ENCODE data around the gene SMIM8.

DNA sequence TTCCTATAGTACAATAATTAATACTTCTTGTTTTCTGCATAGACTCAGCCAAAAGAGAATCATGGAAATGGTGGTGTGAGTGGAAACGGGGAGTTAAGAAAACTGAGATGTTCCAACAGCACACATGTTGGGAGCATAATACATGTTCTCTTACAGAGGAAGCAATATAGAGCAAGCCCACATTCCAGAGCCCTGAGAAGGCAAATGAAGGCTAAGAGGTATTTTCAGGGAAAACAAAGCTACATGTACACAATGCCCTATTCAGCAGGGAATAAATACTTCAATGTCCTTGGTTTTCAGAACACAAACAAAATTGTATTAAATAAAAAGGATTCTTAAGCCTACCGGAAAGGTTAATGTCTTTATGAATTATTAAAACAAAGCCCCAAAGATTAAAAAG lies 35.1 kb upstream of the SMIM8 start:
- TF ChIP-seq, protein P1, sequence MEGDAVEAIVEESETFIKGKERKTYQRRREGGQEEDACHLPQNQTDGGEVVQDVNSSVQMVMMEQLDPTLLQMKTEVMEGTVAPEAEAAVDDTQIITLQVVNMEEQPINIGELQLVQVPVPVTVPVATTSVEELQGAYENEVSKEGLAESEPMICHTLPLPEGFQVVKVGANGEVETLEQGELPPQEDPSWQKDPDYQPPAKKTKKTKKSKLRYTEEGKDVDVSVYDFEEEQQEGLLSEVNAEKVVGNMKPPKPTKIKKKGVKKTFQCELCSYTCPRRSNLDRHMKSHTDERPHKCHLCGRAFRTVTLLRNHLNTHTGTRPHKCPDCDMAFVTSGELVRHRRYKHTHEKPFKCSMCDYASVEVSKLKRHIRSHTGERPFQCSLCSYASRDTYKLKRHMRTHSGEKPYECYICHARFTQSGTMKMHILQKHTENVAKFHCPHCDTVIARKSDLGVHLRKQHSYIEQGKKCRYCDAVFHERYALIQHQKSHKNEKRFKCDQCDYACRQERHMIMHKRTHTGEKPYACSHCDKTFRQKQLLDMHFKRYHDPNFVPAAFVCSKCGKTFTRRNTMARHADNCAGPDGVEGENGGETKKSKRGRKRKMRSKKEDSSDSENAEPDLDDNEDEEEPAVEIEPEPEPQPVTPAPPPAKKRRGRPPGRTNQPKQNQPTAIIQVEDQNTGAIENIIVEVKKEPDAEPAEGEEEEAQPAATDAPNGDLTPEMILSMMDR (IDR thresholded peaks at IDR 0.05), result no peak
- no peak for TF ChIP-seq POLR2AphosphoS5 (IDR thresholded peaks at IDR 0.05; ENCODE audit: insufficient read depth in 1 of 2, low read depth in 1 of 2)
